ENCODE results near the gene CHRNE.

CHRNE gene

GRCh38 chr17:4892499-4893221, 10.2 kb downstream of the CHRNE start:
- no peak overlapping the region for H3K4me3 ChIP-seq (ENCODE audit: low read depth, low read length)
- no peak for TF ChIP-seq CTCF (IDR thresholded peaks at IDR 0.05; ENCODE audit: low read depth, low read length)

- H3K4me3 ChIP-seq (ENCODE audit: low read depth, low read length): no peak overlapping the region
- no peak for TF ChIP-seq CTCF (IDR thresholded peaks at IDR 0.05; ENCODE audit: low read depth, low read length)
Observed at GRCh38 chr17:4891411-4892410, 11.2 kb downstream of the CHRNE start.

- no peak overlapping the region for H3K4me3 ChIP-seq (ENCODE audit: low read depth, low read length)
- no peak for TF ChIP-seq CTCF (IDR thresholded peaks at IDR 0.05; ENCODE audit: low read depth, low read length)
Observed at GRCh38 chr17:4887581-4887980, 15.3 kb downstream of the CHRNE start.

- no peak for TF ChIP-seq CTCF (IDR thresholded peaks at IDR 0.05; ENCODE audit: low read depth, low read length)
- H3K4me3 ChIP-seq (ENCODE audit: low read depth, low read length): no peak overlapping the region
Observed at GRCh38 chr17:4886830-4887229, 16.1 kb downstream of the CHRNE start.

- TF ChIP-seq CTCF (IDR thresholded peaks at IDR 0.05; ENCODE audit: low read depth, low read length): no peak
- no peak overlapping the region for H3K4me3 ChIP-seq (ENCODE audit: low read depth, low read length)
Observed at GRCh38 chr17:4884489-4884888, 18.4 kb downstream of the CHRNE start.

GRCh38 chr17:4881761-4882555, 20.9 kb downstream of the CHRNE start:
- peak; percentile 71 for TF ChIP-seq CTCF (IDR thresholded peaks at IDR 0.05; ENCODE audit: low read depth, low read length)
- no peak overlapping the region for H3K4me3 ChIP-seq (ENCODE audit: low read depth, low read length)
